Uterus (tissue), 2 donors: ENCODE measurements around the gene PARD3.

Experiments
- POLR2A ChIP-seq, 2 donors: fragments of 450-650 bp; IDR thresholded peaks; one replicate each; pipeline ENCODE4 v1.6.1; 2016; ENCODE audit warnings: antibody characterized with exemption in 2 of 2, mild to moderate bottlenecking in 1 of 2, moderate library complexity in 1 of 2
- TF ChIP-seq, protein P1 (sequence below), 4 experiments: fragments of 200-600 bp in 2 of 4; fragments of 450-650 bp in 2 of 4; sonication (generic) in 2 of 4; IDR thresholded peaks; one replicate each; pipeline ENCODE4 v1.5.1; 2016 to 2019; ENCODE audit warnings: antibody characterized with exemption in 4 of 4, mild to moderate bottlenecking in 2 of 4, moderate library complexity in 1 of 4

- TF ChIP-seq, protein P1, sequence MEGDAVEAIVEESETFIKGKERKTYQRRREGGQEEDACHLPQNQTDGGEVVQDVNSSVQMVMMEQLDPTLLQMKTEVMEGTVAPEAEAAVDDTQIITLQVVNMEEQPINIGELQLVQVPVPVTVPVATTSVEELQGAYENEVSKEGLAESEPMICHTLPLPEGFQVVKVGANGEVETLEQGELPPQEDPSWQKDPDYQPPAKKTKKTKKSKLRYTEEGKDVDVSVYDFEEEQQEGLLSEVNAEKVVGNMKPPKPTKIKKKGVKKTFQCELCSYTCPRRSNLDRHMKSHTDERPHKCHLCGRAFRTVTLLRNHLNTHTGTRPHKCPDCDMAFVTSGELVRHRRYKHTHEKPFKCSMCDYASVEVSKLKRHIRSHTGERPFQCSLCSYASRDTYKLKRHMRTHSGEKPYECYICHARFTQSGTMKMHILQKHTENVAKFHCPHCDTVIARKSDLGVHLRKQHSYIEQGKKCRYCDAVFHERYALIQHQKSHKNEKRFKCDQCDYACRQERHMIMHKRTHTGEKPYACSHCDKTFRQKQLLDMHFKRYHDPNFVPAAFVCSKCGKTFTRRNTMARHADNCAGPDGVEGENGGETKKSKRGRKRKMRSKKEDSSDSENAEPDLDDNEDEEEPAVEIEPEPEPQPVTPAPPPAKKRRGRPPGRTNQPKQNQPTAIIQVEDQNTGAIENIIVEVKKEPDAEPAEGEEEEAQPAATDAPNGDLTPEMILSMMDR (IDR thresholded peaks at IDR 0.05): no peak
- TF ChIP-seq POLR2A (IDR thresholded peaks at IDR 0.05): no peak
These were observed 638.7 kb downstream of the PARD3 start for GRCh38 chr10:34176351-34176750.
